GM19099 (cell line): Measurements from ENCODE around the gene ANGPTL7.

ENCODE experiments used
- POLR2A ChIP-seq: IDR thresholded peaks from 3 replicates; pipeline ENCODE4 v1.6.1; 2011; ENCODE audit warnings: low read depth; ENCODE audit not compliant: insufficient read length; ENCODE audit errors: extremely low read depth

ANGPTL7 gene

DNA sequence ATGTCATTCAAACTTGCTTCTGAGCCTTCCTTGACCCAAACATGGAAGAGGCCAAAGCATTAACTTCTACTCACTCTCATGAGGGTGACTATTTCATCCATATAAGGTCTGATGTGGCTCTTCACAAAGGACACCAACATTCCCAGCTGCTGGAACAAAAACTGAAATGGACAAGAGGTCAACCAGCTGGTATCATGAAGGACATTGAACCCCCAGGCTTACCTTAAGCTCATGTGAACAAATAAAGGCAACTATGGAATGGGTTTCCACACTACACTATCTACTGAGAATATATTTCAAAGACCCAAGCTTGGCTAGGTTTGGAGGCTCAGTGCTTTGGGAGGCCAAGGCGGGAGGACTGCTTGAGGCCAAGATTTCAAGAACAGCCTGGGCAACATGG is 26.9 kb downstream of the ANGPTL7 start:
- TF ChIP-seq POLR2A, result no peak

DNA sequence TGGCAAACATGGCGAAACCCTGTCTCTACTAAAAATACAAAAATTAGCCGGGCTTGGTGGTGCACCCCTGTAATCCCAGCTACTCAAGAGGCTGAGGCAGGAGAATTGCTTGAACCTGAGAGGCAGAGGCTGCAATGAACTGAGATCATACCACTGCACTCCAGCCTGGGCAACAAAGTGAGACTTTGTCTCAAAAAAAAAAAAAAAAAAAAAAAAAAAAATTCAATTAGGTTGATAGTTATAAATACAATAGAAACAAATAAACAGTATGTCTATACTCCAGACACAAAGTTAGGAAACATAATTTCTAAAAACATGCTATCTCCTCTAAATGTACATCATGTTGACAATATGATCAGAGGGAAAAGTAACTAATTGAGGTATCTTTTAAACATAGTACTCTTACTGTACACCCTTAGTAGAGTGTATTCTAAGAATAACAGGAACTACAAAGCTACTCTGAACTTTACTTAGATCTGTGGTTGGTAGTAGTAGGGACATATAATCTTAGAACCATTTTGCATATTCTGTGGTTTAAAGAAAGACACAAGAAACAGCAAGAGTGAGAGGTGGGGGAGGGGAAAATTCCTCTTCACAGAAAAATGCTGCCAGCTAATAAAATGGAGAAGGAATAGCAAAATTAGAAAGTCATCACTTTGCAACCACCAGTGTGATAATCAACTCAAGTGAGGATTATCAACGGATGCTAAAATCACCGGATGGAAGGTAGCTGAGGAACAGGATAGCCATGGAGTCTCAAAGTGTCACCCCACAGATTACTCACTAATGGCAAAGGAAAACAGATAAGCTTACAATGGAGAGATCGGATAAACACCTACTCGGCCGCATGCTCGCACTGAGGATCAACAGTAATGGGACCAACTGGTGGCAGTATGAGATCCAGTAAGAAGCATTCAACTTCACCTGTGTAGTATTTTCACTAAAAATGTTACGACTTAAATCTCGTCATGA is 38.2 kb downstream of the ANGPTL7 start:
- no peak for TF ChIP-seq POLR2A

DNA sequence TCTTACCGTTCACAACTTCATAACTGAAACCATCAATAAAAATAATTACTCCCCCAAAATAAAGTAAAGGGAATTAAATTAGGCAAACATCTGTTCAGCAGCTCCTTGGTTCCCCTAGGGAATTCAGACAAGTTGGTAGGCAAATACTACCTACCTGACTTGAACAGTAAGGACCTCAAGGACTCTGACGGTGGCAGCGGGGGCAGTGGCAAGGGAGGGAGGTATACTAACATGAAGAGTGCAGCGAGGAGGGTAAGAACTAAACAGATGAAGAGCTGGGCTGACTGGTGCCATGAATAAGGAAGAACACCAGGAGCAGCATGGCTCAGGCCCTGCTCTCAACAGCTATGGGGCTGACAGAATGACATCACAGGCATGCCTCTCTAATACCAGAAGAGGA is 40.0 kb downstream of the ANGPTL7 start:
- no peak for TF ChIP-seq POLR2A

DNA sequence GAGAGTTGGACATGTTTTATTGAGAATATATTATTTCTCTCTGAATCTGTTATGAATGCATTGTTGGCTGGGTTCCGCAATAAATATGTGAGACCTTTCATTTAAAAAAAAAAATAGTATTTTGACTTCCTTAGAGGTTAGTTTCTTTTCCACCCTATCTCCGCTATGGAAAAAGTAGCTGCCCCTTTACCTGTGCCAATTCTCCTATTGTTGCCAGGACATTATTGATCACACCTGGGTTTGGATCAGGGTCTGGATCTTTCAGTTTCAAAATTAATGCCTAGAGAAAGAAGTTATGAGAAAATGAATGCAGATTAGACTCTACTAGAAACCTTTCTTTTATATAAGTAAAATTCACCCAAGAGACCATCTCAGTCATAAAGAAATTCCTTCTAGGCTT is 44.1 kb downstream of the ANGPTL7 start:
- no peak for TF ChIP-seq POLR2A

DNA sequence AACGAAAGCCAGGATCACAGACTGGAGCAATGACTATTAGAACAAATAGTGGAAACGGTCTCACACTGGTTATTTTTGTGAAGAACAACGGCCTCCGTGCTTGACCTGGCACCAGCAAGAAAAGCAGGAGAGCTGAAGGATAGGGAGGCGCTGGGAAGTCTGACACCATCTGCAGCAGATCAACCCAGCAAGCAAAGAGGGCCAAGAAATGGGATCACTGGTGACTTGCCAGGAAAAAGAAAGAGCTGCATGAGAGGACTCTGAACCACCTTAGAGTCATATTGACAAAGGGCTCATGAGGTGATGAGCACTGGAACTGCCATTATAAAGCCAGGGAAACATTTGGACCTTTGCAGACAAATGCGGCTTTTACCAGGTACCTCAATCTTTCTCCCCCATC is 48.2 kb downstream of the ANGPTL7 start:
- no peak for TF ChIP-seq POLR2A

DNA sequence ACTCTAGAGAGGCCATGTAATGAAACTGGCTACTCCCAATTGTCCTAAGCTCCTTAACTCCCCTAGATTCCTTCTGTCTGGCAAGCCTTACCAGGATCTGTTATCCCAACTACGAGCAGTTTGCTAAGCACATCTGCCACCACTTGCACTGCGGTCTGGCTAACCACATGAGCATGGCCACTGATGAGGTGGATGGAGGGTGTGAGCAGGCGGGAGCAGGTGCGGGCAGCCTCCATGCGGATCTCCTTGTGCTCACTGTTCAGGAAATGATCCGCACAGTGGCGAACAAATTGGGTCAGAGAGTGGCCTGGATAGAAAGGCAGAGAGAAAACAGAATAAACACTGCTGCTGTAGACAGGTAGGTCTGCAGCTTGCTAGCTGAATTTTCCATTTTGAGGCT is 49.2 kb downstream of the ANGPTL7 start:
- no peak for TF ChIP-seq POLR2A

DNA sequence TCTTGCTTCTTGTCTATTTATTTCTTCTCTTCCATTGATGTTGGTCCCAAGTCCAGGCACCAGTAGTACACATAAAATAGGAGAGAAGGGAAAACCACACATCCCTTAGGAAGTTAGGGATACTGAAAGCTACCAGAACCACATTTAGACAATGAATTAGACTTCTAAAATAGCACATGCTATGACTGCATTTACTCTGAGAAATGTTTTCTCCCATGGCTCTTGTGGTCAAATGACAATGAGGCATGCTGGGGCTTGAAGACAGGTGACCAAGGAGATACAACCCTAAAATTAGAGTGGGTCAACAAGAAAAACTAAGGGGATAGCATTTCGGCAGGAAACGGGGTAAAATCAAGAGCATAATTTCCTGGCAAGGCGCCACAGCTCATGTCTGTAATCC is 56.1 kb downstream of the ANGPTL7 start:
- TF ChIP-seq POLR2A, result no peak
